Thyroid gland (tissue), 4 donors: Measurements from ENCODE around the gene NRTN.

Experiments
- POLR2A ChIP-seq, 2 donors: fragments of 450-650 bp; IDR thresholded peaks; one replicate each; pipeline ENCODE4 v1.6.1; 2017; ENCODE audit warnings: antibody characterized with exemption in 2 of 2, mild to moderate bottlenecking in 2 of 2, moderate library complexity in 1 of 2
- TF ChIP-seq, protein P1 (sequence below), 6 experiments: fragments of 200-600 bp in 3 of 6; fragments of 450-650 bp in 3 of 6; sonication (generic) in 3 of 6; IDR thresholded peaks; one replicate each; pipeline ENCODE4 v1.5.1; 2016 to 2019; ENCODE audit warnings: antibody characterized with exemption in 6 of 6, mild to moderate bottlenecking in 2 of 6, inconsistent platforms in 1 of 6, moderate library complexity in 1 of 6

DNA sequence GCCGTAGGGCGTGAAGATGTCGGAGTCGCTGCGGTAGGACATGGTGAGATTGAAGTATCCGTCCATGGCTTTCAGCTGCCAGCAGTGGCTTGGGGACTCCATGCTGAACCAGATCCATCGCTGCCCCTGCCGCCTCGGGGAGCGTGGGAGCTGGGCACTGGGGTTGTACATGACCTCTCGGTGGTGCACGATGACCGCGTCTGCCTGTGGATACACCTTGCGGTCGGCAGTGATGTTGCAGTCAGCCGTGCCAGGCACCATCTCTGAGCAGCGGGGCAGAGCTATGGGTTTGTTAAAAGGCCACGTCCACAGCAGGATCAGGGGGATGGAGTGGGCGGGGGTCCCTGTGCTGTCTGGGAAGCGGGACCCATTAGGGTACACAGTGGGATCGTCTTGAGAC, 27.2 kb downstream of the NRTN start:
- TF ChIP-seq, protein P1, sequence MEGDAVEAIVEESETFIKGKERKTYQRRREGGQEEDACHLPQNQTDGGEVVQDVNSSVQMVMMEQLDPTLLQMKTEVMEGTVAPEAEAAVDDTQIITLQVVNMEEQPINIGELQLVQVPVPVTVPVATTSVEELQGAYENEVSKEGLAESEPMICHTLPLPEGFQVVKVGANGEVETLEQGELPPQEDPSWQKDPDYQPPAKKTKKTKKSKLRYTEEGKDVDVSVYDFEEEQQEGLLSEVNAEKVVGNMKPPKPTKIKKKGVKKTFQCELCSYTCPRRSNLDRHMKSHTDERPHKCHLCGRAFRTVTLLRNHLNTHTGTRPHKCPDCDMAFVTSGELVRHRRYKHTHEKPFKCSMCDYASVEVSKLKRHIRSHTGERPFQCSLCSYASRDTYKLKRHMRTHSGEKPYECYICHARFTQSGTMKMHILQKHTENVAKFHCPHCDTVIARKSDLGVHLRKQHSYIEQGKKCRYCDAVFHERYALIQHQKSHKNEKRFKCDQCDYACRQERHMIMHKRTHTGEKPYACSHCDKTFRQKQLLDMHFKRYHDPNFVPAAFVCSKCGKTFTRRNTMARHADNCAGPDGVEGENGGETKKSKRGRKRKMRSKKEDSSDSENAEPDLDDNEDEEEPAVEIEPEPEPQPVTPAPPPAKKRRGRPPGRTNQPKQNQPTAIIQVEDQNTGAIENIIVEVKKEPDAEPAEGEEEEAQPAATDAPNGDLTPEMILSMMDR (IDR thresholded peaks at IDR 0.05) = no peak
- TF ChIP-seq POLR2A (IDR thresholded peaks at IDR 0.05) = no peak
